ENCODE results near the gene TIMM10B. TPM values are rescaled to one million over a fixed set of nuclear protein-coding genes. Genes with fewer than 3 reads are reported as not detected.
A peak's percentile ranks its signal among the peaks of the same experiment; 100 is the strongest.

Gene TIMM10B
- total and polyA plus RNA-seq, 10 donors: 10.7 to 71.3 (median 40.6) TPM

- no peak for DNase-seq
- Histone ChIP-seq H3K9me3 (no peaks in the 10 kb centered on the region), H3K4me1 (peaks cover 0 to 26% (median 9%) of the 10 kb centered on the region in 6 donors), H3K27me3 (replicated peaks in 1 of 7) (no peaks in the 10 kb centered on the region), H3K27ac (no peak overlapping the region), H3K4me3 (no peak overlapping the region), H3K36me3 (peaks cover 0 to 1% (median 0%) of the 10 kb centered on the region in 6 donors)
- WGBS, 5 donors: 78 to 96% (median 93%) methylated on average over 4 of the region's 4 CpGs
- no peak for TF ChIP-seq POLR2AphosphoS5 (IDR thresholded peaks at IDR 0.05)
- intact Hi-C loops (cut with DNase I; ENCODE audit: low total_unique reads): loop anchor here (5.0 to 10.0 kb wide), 2 partner anchors 62 to 65 kb away; no protein-coding TSS in a partner anchor
Observed at GRCh38 chr11:6442441-6442840, 38.9 kb upstream of the TIMM10B start.

GRCh38 chr11:6443269-6444003 is 37.9 kb upstream of the TIMM10B start:
- peak; percentile 82 for DNase-seq
- Histone ChIP-seq H3K27me3 (replicated peaks in 1 of 7) (no peaks in the 10 kb centered on the region), H3K9me3 (no peaks in the 10 kb centered on the region), H3K4me3 (no peak overlapping the region), H3K27ac (no peak overlapping the region), H3K4me1 (peaks cover 0 to 16% (median 2%) of the 10 kb centered on the region in 6 donors), H3K36me3 (peaks cover 0 to 11% (median 3%) of the 10 kb centered on the region in 6 donors)
- peak in 1 of 3 donors; percentile 9 for TF ChIP-seq POLR2AphosphoS5 (IDR thresholded peaks at IDR 0.05)
- peak; percentile 62 to 92 (median 82) for TF ChIP-seq CTCF (IDR thresholded peaks at IDR 0.05 in 8 of 11, conservative IDR thresholded peaks at IDR 0.05 in 3 of 11)
- no peak for TF ChIP-seq POLR2A (IDR thresholded peaks at IDR 0.05)
- 21 to 30% (median 26%) methylated on average over 5 of the region's 5 CpGs for WGBS, 5 donors
- intact Hi-C loops (cut with DNase I; ENCODE audit: low total_unique reads): loop anchor here (5.0 to 10.0 kb wide), 2 partner anchors 61 to 66 kb away; no protein-coding TSS in a partner anchor

- WGBS, 5 donors: 96 to 100% (median 98%) methylated on average over 3 of the region's 3 CpGs
- Histone ChIP-seq H3K36me3 (peaks cover 0 to 63% (median 38%) of the 10 kb centered on the region in 6 donors), H3K9me3 (no peaks in the 10 kb centered on the region), H3K27ac (no peak overlapping the region), H3K4me1 (peaks cover 0 to under 1% (median 0%) of the 10 kb centered on the region in 6 donors), H3K4me3 (no peak overlapping the region), H3K27me3 (replicated peaks in 1 of 7) (no peaks in the 10 kb centered on the region)
- no peak for DNase-seq
- TF ChIP-seq POLR2AphosphoS5 (IDR thresholded peaks at IDR 0.05) (no peak), CTCF (IDR thresholded peaks at IDR 0.05 in 8 of 11, conservative IDR thresholded peaks at IDR 0.05 in 3 of 11) (no peak), POLR2A (IDR thresholded peaks at IDR 0.05) (no peak)
- intact Hi-C loops (cut with DNase I; ENCODE audit: low total_unique reads): loop anchor here (10.0 kb wide), 1 partner anchor 56 kb away; no protein-coding TSS in a partner anchor
Observed at GRCh38 chr11:6448574-6448973, 32.7 kb upstream of the TIMM10B start.

GRCh38 chr11:6452219-6452618 is 29.1 kb upstream of the TIMM10B start:
- Histone ChIP-seq H3K4me3 (no peak overlapping the region), H3K36me3 (peaks cover 0 to 99% (median 74%) of the 10 kb centered on the region in 6 donors), H3K27me3 (replicated peaks in 1 of 7) (no peaks in the 10 kb centered on the region), H3K9me3 (no peaks in the 10 kb centered on the region), H3K4me1 (no peaks in the 10 kb centered on the region), H3K27ac (no peak overlapping the region)
- no peak for DNase-seq
- intact Hi-C loops (cut with DNase I; ENCODE audit: low total_unique reads): no loop called here
- TF ChIP-seq POLR2AphosphoS5 (IDR thresholded peaks at IDR 0.05) (no peak), CTCF (IDR thresholded peaks at IDR 0.05 in 8 of 11, conservative IDR thresholded peaks at IDR 0.05 in 3 of 11) (no peak), POLR2A (IDR thresholded peaks at IDR 0.05) (no peak)
- WGBS, 5 donors: 79 to 92% (median 91%) methylated on average over 3 of the region's 3 CpGs

Measured in spleen (tissue), 11 donors.